Measurements from ENCODE around the gene COX8C.
"Not testable (repeated sequence)": the region's sequence is repeated elsewhere in the genome, so short reads cannot be mapped to it uniquely, and the experiment has no call there.

- TF ChIP-seq CTCF (IDR thresholded peaks at IDR 0.05; ENCODE audit: control extremely low read depth in 1 of 3, insufficient read depth in 1 of 3, low read depth in 1 of 3, low read length in 3 of 3); SUZ12 (IDR thresholded peaks at IDR 0.05; ENCODE audit: low read length); EP300 (IDR thresholded peaks at IDR 0.05; ENCODE audit: borderline replicate concordance in 1 of 2, low read depth in 2 of 2, low read length in 2 of 2); EZH2 (IDR thresholded peaks at IDR 0.05; ENCODE audit: low read depth, low read length, severe bottlenecking); SP1 (IDR thresholded peaks at IDR 0.05; ENCODE audit: low read depth, low read length); EGR1 (IDR thresholded peaks at IDR 0.05; ENCODE audit: borderline replicate concordance, low read depth, low read length); SP2 (IDR thresholded peaks at IDR 0.05; ENCODE audit: low read length); POLR2A (IDR thresholded peaks at IDR 0.05; ENCODE audit: control extremely low read depth in 1 of 2, low read depth in 2 of 2, low read length in 2 of 2); JUND (IDR thresholded peaks at IDR 0.05; ENCODE audit: low read length); RFX5 (IDR thresholded peaks at IDR 0.05; ENCODE audit: borderline replicate concordance, low read depth, low read length): not testable (repeated sequence)
- TF ChIP-seq, protein P1, sequence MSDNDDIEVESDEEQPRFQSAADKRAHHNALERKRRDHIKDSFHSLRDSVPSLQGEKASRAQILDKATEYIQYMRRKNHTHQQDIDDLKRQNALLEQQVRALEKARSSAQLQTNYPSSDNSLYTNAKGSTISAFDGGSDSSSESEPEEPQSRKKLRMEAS (IDR thresholded peaks at IDR 0.05): not testable (repeated sequence)
Measured at GRCh38 chr14:93384256-93384655, 37.3 kb downstream of the COX8C start.

Measured in H1 (cell line).